HL-60 (cell line): ENCODE results near the gene GNPAT.

Experiments
- CTCF ChIP-seq: IDR thresholded peaks from one replicate; pipeline ENCODE4 v1.5.1; 2011; ENCODE audit warnings: low read length, control low read depth, inconsistent platforms; ENCODE audit not compliant: insufficient read depth
- POLR2AphosphoS5 ChIP-seq: IDR thresholded peaks from 2 replicates; pipeline ENCODE4 v1.6.1; 2012; ENCODE audit warnings: low read depth
- REST ChIP-seq: IDR thresholded peaks from 2 replicates; pipeline ENCODE4 v1.6.1; 2012; ENCODE audit warnings: low read depth; ENCODE audit not compliant: insufficient replicate concordance
- SPI1 ChIP-seq: IDR thresholded peaks from 2 replicates; pipeline ENCODE4 v1.6.1; 2012; ENCODE audit warnings: low read depth, mild to moderate bottlenecking, borderline replicate concordance

DNA sequence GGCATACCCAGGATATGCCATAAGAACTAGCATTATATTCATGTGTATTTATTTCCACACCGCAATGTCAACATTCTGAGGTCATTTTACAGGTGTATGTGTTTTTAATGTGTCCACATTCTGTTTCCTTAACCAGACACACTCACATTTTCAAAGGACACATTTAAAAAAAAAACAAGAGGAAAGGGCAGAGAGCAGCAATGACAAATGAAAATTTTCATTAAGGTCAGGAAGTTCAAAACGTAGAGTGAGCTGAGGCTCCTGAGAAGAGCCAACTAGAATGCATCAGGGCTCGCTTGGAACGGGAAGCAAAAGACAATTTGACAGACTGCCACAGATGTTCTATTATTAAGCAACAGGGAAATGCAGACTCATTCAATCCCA is 4.8 kb upstream of the GNPAT start:
- no peak for TF ChIP-seq CTCF
- no peak for TF ChIP-seq POLR2AphosphoS5
- no peak for TF ChIP-seq REST
- no peak for TF ChIP-seq SPI1
